Esophagus squamous epithelium (tissue), 5 donors: ENCODE results near the gene SPATC1L. TPM values are rescaled to one million over a fixed set of nuclear protein-coding genes. Genes with fewer than 3 reads are reported as not detected.

ENCODE experiments used
- DNase-seq: peaks from one replicate; lab custom pipeline; 2025; lab: John Stamatoyannopoulos, UW
- H3K27ac ChIP-seq, 4 donors: fragments of 200-600 bp; sonication (generic); one replicate each; pipeline ENCODE4 v1.5.1; 2016 to 2019; ENCODE audit warnings: mild to moderate bottlenecking in 1 of 4
- H3K27me3 ChIP-seq, 4 donors: fragments of 200-600 bp; sonication (generic); 1 replicate in 3 of 4; 2 replicates in 1 of 4; pipeline versions ENCODE4 v1.5.1 to v1.6.0; 2017 to 2021; ENCODE audit warnings: antibody characterized with exemption in 1 of 4
- H3K36me3 ChIP-seq, 3 donors: fragments of 200-600 bp; sonication (generic); one replicate each; pipeline ENCODE4 v1.5.1; 2016 to 2019
- H3K4me1 ChIP-seq, 3 donors: fragments of 200-600 bp; sonication (generic); one replicate each; pipeline ENCODE4 v1.5.1; 2017 to 2019
- H3K4me3 ChIP-seq, 4 donors: fragments of 200-600 bp; sonication (generic); 1 replicate in 3 of 4; 2 replicates in 1 of 4; pipeline ENCODE4 v1.5.1; 2016 to 2019; ENCODE audit warnings: mild to moderate bottlenecking in 2 of 4, moderate library complexity in 1 of 4
- H3K9me3 ChIP-seq, 3 donors: fragments of 200-600 bp; sonication (generic); one replicate each; pipeline ENCODE4 v1.5.1; 2016 to 2019
- CTCF ChIP-seq, 6 experiments: fragments of 450-650 bp in 4 of 6; fragments of 200-600 bp in 2 of 6; sonication (generic) in 2 of 6; IDR thresholded peaks; one replicate each; pipeline ENCODE4 v1.5.1; 2016 to 2019; ENCODE audit warnings: antibody characterized with exemption in 6 of 6, mild to moderate bottlenecking in 4 of 6, moderate library complexity in 4 of 6
- POLR2A ChIP-seq, 4 donors: fragments of 450-650 bp; IDR thresholded peaks; one replicate each; pipeline ENCODE4 v1.6.1; 2017; ENCODE audit warnings: antibody characterized with exemption in 4 of 4, mild to moderate bottlenecking in 4 of 4, moderate library complexity in 3 of 4
- WGBS, 2 donors: methylation state at CpG; one replicate each; pipeline ENCODE4 v1.1.5; 2018; 5-methylcytosine and 5-hydroxymethylcytosine counted together
- intact Hi-C: fragments of 100-400 bp; cut with DNase I; formaldehyde crosslinking; loops from one replicate; pipeline ENCODE4 v1.15.0; 2022
- total RNA-seq, 4 donors: library from RNA; depleted of rRNA; stranded (reverse); fragments of >200 nt; gene quantifications; one replicate each; pipeline ENCODE4 v1.1.0, GENCODE V29; 2016
- donor health status: DM: yes; HTN: yes; CAD: no.

The SPATC1L gene
- total RNA-seq, 4 donors from 2014 or later = 4.0 to 7.2 (median 6.3) TPM

DNA sequence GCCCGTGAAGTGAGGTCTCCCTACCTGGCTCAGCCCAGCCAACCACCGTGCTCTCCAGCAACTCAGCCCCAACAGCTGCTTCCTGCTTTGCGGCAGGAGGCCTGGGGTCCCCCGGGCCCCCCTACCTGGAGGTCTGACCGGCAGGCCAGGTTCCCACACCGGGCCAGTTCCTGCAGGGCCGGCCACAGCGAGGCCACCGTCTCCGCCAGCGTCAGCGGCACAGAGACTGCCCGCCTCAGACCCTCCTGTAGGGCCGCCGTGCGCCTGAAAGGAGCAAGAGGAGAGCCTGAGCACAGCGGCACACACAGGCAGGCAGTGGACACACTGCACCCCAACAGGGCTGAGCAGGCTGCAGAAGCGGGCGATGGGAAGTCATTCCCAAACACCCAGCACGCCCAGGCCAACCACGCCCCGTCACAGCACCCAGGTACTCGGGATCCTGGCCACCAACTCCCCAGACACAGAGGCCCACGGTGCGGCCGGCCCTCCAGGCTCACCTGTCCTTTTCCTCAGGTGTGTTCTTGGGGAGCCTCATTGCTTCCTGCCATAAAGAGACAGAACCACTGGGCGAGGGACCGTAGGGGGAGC is 45.8 kb downstream of the SPATC1L start:
- intact Hi-C loops = no loop called here
- peaks cover 0 to 48% (median 0%) of the 10 kb centered on the region in 4 donors for H3K27me3 ChIP-seq
- no peak overlapping the region for H3K4me3 ChIP-seq
- TF ChIP-seq CTCF (IDR thresholded peaks at IDR 0.05) (no peak), POLR2A (IDR thresholded peaks at IDR 0.05) (no peak)
- WGBS, 2 donors = 90 to 100% methylated on average over 3 to 5 of the region's 28 CpGs
- H3K4me1 ChIP-seq = peaks cover 0 to 4% (median 0%) of the 10 kb centered on the region in 3 donors
- H3K9me3 ChIP-seq = no peaks in the 10 kb centered on the region
- DNase-seq = no peak
- no peaks in the 10 kb centered on the region for H3K36me3 ChIP-seq
- no peak overlapping the region for H3K27ac ChIP-seq

DNA sequence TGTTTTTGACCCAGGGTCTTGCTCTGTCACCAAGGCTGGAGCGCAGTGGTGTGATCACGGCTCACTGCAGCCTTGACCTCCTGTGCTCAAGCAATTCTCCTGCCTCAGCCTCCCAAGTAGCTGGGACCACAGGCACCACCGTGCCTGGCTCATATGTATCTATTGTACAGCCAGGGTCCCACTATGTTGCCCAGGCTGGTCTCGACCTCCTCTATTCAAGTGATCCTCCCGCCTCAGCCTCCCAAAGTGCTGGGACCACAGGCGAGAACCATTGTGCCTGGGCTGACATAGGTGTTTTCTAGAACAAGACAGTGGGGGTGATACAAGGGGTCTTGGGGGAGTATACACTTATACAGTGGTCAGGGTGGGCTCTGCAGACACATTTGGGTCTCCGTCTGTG is 46.4 kb downstream of the SPATC1L start:
- Histone ChIP-seq H3K4me1 (no peaks in the 10 kb centered on the region), H3K36me3 (no peaks in the 10 kb centered on the region), H3K4me3 (no peak overlapping the region), H3K27me3 (peaks cover 0 to 48% (median 0%) of the 10 kb centered on the region in 4 donors), H3K9me3 (no peaks in the 10 kb centered on the region), H3K27ac (no peak overlapping the region)
- WGBS, 2 donors = 47 to 73% methylated on average over 3 to 5 of the region's 7 CpGs
- no peak for DNase-seq
- TF ChIP-seq POLR2A (IDR thresholded peaks at IDR 0.05) (no peak), CTCF (IDR thresholded peaks at IDR 0.05) (no peak)
- intact Hi-C loops = no loop called here

GRCh38 chr21:46136739-46137349 is 47.4 kb downstream of the SPATC1L start:
- intact Hi-C loops = no loop called here
- H3K36me3 ChIP-seq = no peaks in the 10 kb centered on the region
- no peaks in the 10 kb centered on the region for H3K9me3 ChIP-seq
- H3K4me1 ChIP-seq = no peaks in the 10 kb centered on the region
- peaks cover 0 to 48% (median 0%) of the 10 kb centered on the region in 4 donors for H3K27me3 ChIP-seq
- no peak overlapping the region for H3K4me3 ChIP-seq
- H3K27ac ChIP-seq = no peak overlapping the region
- no peak for DNase-seq
- TF ChIP-seq POLR2A (IDR thresholded peaks at IDR 0.05) = no peak
- no peak for TF ChIP-seq CTCF (IDR thresholded peaks at IDR 0.05)
- WGBS, 2 donors = 70 to 88% methylated on average over 3 to 4 of the region's 22 CpGs

DNA sequence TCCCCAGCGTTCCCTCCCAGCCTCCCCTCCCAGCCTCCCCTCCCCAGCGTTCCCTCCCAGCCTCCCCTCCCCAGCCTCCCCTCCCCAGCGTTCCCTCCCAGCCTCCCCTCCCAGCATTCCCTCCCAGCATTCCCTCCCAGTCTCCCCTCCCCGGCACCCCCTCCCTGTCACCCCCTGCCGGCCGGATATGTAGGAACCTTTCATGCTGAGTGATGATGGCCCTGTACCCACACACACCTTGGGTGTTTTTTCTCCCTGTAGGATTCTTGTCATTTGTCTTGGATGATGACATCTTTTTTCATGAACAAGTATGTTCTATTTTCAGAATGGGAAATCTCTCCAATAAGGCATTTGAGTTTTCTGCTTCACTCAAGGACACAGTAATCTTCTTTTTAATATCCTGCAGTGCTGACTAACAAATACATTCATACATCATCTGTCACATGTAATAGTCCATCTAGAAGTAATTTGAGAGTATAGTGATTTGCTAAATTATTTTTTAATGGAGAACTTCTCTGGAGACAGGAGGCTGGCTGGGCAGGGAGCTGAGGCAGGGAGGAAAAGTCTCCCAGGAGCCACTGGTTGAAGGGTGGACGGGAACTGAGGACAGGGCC is 48.4 kb downstream of the SPATC1L start:
- no peaks in the 10 kb centered on the region for H3K9me3 ChIP-seq
- intact Hi-C loops = no loop called here
- no peak overlapping the region for H3K4me3 ChIP-seq
- no peak for DNase-seq
- H3K36me3 ChIP-seq = no peaks in the 10 kb centered on the region
- H3K4me1 ChIP-seq = no peaks in the 10 kb centered on the region
- TF ChIP-seq CTCF (IDR thresholded peaks at IDR 0.05) (no peak), POLR2A (IDR thresholded peaks at IDR 0.05) (no peak)
- 38 to 75% methylated on average over 1 to 2 of the region's 7 CpGs for WGBS, 2 donors
- peaks cover 0 to 44% (median 0%) of the 10 kb centered on the region in 4 donors for H3K27me3 ChIP-seq
- no peak overlapping the region for H3K27ac ChIP-seq
